ENCODE results near the gene POLD2. TPM values are rescaled to one million over a fixed set of nuclear protein-coding genes. Genes with fewer than 3 reads are reported as not detected.

The POLD2 gene
- total RNA-seq, 1 donor from 2014 or later: 42.0 TPM

DNA sequence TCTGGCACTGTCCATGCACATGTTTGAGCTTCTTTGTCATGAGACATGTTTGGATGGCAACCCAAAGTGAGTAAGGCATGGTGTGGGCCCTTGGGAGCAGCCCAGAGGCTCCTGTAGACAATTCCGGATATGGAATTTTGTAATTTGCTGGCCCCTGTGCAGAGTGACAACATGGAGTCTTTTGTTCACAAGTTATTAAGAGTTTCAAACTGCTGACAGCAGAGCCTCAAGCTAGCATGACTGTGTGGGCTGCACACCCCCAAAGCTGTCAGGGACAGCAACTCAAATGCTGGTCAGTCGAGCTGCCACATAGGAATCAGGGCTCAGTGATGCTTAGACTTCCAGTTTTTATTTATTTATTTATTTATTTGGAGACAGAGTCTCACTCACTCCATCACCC is 24.8 kb upstream of the POLD2 start:
- no peaks in the 10 kb centered on the region for H3K27me3 ChIP-seq
- TF ChIP-seq POLR2A (IDR thresholded peaks at IDR 0.05): no peak
- no peak for TF ChIP-seq POLR2AphosphoS5 (IDR thresholded peaks at IDR 0.05; ENCODE audit: insufficient read depth in 1 of 2, low read depth in 1 of 2)
- TF ChIP-seq, protein P1, sequence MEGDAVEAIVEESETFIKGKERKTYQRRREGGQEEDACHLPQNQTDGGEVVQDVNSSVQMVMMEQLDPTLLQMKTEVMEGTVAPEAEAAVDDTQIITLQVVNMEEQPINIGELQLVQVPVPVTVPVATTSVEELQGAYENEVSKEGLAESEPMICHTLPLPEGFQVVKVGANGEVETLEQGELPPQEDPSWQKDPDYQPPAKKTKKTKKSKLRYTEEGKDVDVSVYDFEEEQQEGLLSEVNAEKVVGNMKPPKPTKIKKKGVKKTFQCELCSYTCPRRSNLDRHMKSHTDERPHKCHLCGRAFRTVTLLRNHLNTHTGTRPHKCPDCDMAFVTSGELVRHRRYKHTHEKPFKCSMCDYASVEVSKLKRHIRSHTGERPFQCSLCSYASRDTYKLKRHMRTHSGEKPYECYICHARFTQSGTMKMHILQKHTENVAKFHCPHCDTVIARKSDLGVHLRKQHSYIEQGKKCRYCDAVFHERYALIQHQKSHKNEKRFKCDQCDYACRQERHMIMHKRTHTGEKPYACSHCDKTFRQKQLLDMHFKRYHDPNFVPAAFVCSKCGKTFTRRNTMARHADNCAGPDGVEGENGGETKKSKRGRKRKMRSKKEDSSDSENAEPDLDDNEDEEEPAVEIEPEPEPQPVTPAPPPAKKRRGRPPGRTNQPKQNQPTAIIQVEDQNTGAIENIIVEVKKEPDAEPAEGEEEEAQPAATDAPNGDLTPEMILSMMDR (IDR thresholded peaks at IDR 0.05): no peak
- H3K27ac ChIP-seq: no peak overlapping the region
- H3K9me3 ChIP-seq: no peaks in the 10 kb centered on the region
- intact Hi-C loops (cut with DNase I): no loop called here
- H3K4me3 ChIP-seq: no peak overlapping the region
- H3K4me1 ChIP-seq: peaks cover 31% of the 10 kb centered on the region
- H3K36me3 ChIP-seq: no peaks in the 10 kb centered on the region
- DNase-seq (ENCODE audit: extremely low spot score in 2 of 2): no peak

DNA sequence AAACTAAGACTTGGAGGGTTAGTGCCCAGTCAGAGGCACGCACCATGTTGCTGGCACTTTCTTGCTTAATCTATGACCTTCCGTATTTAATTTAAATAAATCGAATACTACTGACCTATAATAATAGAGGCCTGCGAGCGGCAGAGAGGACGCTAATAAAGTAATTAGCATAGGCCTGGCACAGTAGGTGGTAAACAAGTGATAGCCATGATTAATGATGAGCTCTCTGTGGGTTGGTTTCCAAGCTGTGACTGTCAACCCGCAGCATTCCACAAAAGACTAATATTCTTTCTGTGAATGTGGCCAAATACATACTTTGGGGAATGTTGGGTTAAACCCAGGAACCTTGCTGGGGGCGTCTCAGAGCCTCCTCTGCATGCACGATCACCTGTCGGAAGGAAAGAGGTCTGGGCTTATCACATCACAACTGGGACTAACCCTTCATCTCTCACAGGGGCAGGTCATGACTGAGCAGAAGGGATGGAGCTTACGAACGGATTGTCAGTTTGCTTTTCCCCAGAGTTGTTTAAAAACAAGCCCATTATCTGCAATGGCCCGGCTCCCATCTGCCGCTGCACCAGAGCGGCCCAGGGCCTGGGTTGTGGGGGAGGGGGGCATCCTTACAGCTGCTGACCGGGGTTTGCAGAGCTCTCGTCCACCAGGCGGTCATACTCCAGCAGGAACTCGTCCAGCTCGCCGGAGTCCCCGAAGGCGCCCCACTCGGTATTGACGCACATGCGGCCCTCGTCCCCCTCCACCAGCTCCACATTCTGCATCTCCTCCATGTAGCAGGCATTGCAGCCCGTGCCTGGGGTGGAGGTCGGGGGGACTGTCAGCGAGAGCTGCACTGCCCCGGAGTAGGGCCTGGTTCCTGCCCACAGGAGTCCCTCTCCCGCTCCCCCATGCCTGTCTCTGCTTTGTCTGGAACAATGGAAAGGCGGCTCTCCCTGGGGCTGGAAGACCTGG is 24.0 kb upstream of the POLD2 start:
- no peak overlapping the region for H3K27ac ChIP-seq
- no peak for DNase-seq (ENCODE audit: extremely low spot score in 2 of 2)

DNA sequence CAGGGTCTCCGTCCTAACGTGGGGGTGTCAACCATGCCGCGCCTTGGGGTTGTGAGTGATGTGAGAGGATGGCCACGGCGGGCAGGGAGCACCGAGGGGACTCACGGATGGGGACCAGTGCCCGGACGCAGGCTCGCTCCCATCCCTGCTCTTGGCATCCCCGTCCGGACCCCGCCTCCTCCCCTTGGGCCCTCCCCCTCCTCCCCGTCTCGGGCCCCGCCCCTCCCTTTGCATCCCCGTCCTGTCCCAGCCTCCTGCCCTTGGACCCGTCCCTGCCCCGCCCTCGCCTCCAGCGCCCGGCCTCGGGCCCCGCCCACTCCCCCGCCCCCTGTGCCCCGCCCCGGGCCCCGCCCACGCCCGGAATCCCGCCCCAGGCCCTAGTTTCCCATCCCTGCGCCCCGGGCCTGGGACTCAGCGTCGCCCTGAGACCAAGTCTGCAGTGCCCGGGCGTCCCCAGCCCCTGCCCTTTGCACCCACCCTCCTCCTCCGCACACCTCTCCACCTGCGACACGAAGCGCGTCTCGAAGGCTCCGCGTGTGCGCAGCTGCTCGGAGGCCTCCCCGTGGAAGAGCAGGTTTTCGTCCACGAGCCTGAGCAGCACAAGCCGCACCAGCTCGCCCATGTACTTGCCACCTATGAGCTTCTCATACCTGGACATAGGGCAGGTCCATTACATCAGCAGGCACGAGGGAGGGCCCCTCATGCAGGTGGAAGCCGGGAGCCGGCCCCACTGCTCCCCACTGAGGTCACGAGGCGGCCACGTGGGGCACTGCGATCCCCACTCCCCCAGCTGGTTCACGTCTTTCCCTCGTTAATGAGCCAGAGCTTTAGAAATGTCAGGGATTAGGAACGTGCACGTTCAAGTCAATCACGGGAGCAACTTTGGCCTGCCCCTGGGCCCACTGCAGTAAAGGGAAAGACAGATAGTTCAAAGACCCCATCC is 22.9 kb upstream of the POLD2 start:
- intact Hi-C loops (cut with DNase I): no loop called here
- no peak for DNase-seq (ENCODE audit: extremely low spot score in 2 of 2)
- H3K4me3 ChIP-seq: peak overlapping the region; percentile 41 to 70
- H3K4me1 ChIP-seq: peaks cover 31% of the 10 kb centered on the region
- TF ChIP-seq, protein P1 (IDR thresholded peaks at IDR 0.05): no peak
- peak in 1 of 2 donors; percentile 56 for TF ChIP-seq POLR2AphosphoS5 (IDR thresholded peaks at IDR 0.05; ENCODE audit: insufficient read depth in 1 of 2, low read depth in 1 of 2)
- no peaks in the 10 kb centered on the region for H3K36me3 ChIP-seq
- H3K27me3 ChIP-seq: no peaks in the 10 kb centered on the region
- H3K27ac ChIP-seq: peak overlapping the region; percentile 60
- no peaks in the 10 kb centered on the region for H3K9me3 ChIP-seq

More for the DNA sequence above, 24.0 kb upstream of the POLD2 start:
- no peak for TF ChIP-seq POLR2AphosphoS5 (IDR thresholded peaks at IDR 0.05; ENCODE audit: insufficient read depth in 1 of 2, low read depth in 1 of 2)
- TF ChIP-seq, protein P1 (IDR thresholded peaks at IDR 0.05): no peak
- TF ChIP-seq POLR2A (IDR thresholded peaks at IDR 0.05): no peak
- Histone ChIP-seq H3K36me3 (no peaks in the 10 kb centered on the region), H3K9me3 (no peaks in the 10 kb centered on the region), H3K27me3 (no peaks in the 10 kb centered on the region), H3K4me3 (no peak overlapping the region), H3K4me1 (peaks cover 31% of the 10 kb centered on the region)
- intact Hi-C loops (cut with DNase I): no loop called here

DNA sequence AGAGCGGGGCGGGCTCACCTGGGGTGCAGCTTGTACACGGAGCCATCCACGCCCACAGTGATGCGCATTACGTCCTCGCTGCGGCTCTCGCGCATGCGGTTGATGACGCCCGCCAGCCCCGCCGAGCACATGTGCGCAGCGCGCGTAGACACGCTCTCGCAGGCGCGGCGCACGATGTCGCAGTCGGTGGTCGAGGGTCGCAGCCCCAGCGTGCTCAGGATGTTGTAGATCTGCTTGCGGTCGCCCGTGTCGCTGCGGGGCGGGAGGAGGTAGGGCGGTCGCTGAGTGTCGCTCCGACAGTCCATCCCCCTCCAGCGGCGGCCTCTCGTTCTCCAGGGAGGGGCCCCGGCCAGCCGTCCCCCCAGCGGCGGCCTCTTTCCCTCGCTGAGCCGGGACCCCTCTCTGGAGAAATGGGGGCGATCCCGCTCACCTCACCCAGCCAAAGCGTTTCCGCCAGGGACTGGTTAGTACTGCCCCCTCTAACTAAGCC is 22.2 kb upstream of the POLD2 start:
- intact Hi-C loops (cut with DNase I): no loop called here
- no peaks in the 10 kb centered on the region for H3K9me3 ChIP-seq
- H3K36me3 ChIP-seq: no peaks in the 10 kb centered on the region
- DNase-seq (ENCODE audit: extremely low spot score in 2 of 2): no peak
- no peak overlapping the region for H3K27ac ChIP-seq
- TF ChIP-seq POLR2AphosphoS5 (IDR thresholded peaks at IDR 0.05; ENCODE audit: insufficient read depth in 1 of 2, low read depth in 1 of 2): no peak
- TF ChIP-seq, protein P1 (IDR thresholded peaks at IDR 0.05): no peak
- no peak for TF ChIP-seq POLR2A (IDR thresholded peaks at IDR 0.05)
- H3K4me1 ChIP-seq: peaks cover 29% of the 10 kb centered on the region
- peak overlapping the region; percentile 41 to 70 for H3K4me3 ChIP-seq
- no peaks in the 10 kb centered on the region for H3K27me3 ChIP-seq
